K562 (cell line): ENCODE results near the gene ZNF385C. TPM values are rescaled to one million over a fixed set of nuclear protein-coding genes. Genes with fewer than 3 reads are reported as not detected.

Source experiments
- ARID1B ChIP-seq: fragments of 450-650 bp; IDR thresholded peaks from 2 replicates; pipeline ENCODE4 v1.6.1; 2016; ENCODE audit warnings: antibody characterized with exemption, mild to moderate bottlenecking, inconsistent platforms
- BACH1 ChIP-seq: fragments of 200-800 bp; sonication (Bioruptor generic); IDR thresholded peaks from 2 replicates; pipeline ENCODE4 v1.6.1; 2016; ENCODE audit warnings: missing genetic modification characterization, missing compliant biosample characterization
- CREB3 ChIP-seq: fragments of 450-650 bp; conservative IDR thresholded peaks from 2 replicates; pipeline ENCODE4 v1.6.1; 2016; ENCODE audit warnings: missing genetic modification characterization, low read depth, mild to moderate bottlenecking, missing compliant biosample characterization, moderate library complexity
- DNMT1 ChIP-seq: fragments of 450-650 bp; IDR thresholded peaks from 2 replicates; pipeline ENCODE4 v1.6.1; 2016; ENCODE audit warnings: antibody characterized with exemption, mild to moderate bottlenecking
- ELK1 ChIP-seq: sonication (generic); formaldehyde crosslinking; IDR thresholded peaks from 2 replicates; pipeline ENCODE4 v1.8.1; 2022; ENCODE audit warnings: missing genetic modification reagents
- ETS2 ChIP-seq: IDR thresholded peaks from 2 replicates; pipeline ENCODE4 v1.6.1; 2016; ENCODE audit warnings: borderline replicate concordance, missing genetic modification characterization, mild to moderate bottlenecking, moderate library complexity, missing compliant biosample characterization; ENCODE audit not compliant: poor library complexity, severe bottlenecking
- NELFE ChIP-seq: IDR thresholded peaks from 2 replicates; pipeline ENCODE4 v1.6.1; 2011; ENCODE audit warnings: mild to moderate bottlenecking; ENCODE audit not compliant: insufficient read depth, insufficient read length
- PKNOX1 ChIP-seq: fragments of 450-650 bp; IDR thresholded peaks from 2 replicates; pipeline ENCODE4 v1.6.1; 2016
- SRF ChIP-seq, 2 experiments: fragments of 250-450, 450-650 bp in 1 of 2; sonication (Bioruptor Pico) in 1 of 2; sonication (generic) in 1 of 2; formaldehyde crosslinking; IDR thresholded peaks; 2 replicates each; pipeline versions ENCODE4 v1.5.0 to v1.5.1; 2020 to 2022; ENCODE audit warnings: mild to moderate bottlenecking in 1 of 2, missing genetic modification reagents in 1 of 2
- TRIM25 ChIP-seq: fragments of 450-650 bp; IDR thresholded peaks from 2 replicates; pipeline ENCODE4 v1.7.0; 2016; ENCODE audit warnings: borderline replicate concordance
- TSHZ1 ChIP-seq: fragments of 250-450 bp; sonication (Bioruptor Pico); IDR thresholded peaks from 2 replicates; pipeline ENCODE4 v1.4.0; 2020; ENCODE audit warnings: mild to moderate bottlenecking, moderate library complexity
- ZBTB33 ChIP-seq: sonication (generic); formaldehyde crosslinking; IDR thresholded peaks from 2 replicates; pipeline ENCODE4 v1.8.1; 2023; ENCODE audit warnings: mild to moderate bottlenecking, missing genetic modification reagents
- ZNF165 ChIP-seq: fragments of 250-450 bp; sonication (Bioruptor Pico); IDR thresholded peaks from 2 replicates; pipeline ENCODE4 v1.4.0; 2020; ENCODE audit warnings: borderline replicate concordance
- ZNF57 ChIP-seq: fragments of 450-650 bp; formaldehyde crosslinking; IDR thresholded peaks from 2 replicates; pipeline ENCODE4 v1.4.0; 2020; ENCODE audit warnings: mild to moderate bottlenecking, moderate library complexity
- polyA plus RNA-seq, 8 experiments: library from polyadenylated mRNA; depleted of rRNA in 4 of 8; stranded (reverse) in 5 of 8; unstranded in 3 of 8; fragments of >200 nt; fragmentation: Nextera tagmentation in 2 of 8; fragmentation: Illumina TruSeq in 1 of 8; extraction: Ambion mirVana in 2 of 8; extraction: Trizol in 1 of 8; gene quantifications; 2 replicates each; pipeline versions ENCODE4 v1.2.1 to v1.2.3, GENCODE V29; 2011 to 2014; ENCODE audit warnings: inconsistent platforms in 1 of 8, missing spikeins in 1 of 8
- total RNA-seq, 7 experiments: library from RNA; depleted of rRNA in 6 of 7; stranded (reverse); fragments of >200 nt in 6 of 7; fragmentation: Illumina TruSeq in 2 of 7; extraction: Trizol in 2 of 7; gene quantifications; 2 replicates each; pipeline versions ENCODE4 v1.2.1 to v1.2.3, GENCODE V29; 2011 to 2021; ENCODE audit warnings: low replicate concordance in 1 of 7

Gene ZNF385C
- total and polyA plus RNA-seq, 9 of the 15 experiments (the other 6 are each of a cell fraction or from before 2014, with no cell fraction given), result 0.03 to 0.35 (median 0.18) TPM; not detected in 1

GRCh38 chr17:42023524-42024349 is 74.5 kb downstream of the ZNF385C start (continued):
- TF ChIP-seq CREB3 (no peak), ZNF165 (CRISPR knock-in tag) (peak; percentile 44; the same call in 1 of the 2 replicates), BACH1 (tag) (no peak; the same call in 1 of the 2 replicates), PKNOX1 (peak; percentile 44; the same call in 1 of the 2 replicates), ZBTB33 (CRISPR knock-in tag) (no peak), TRIM25 (no peak), TSHZ1 (CRISPR knock-in tag) (peak; percentile 5; the same call in 1 of the 2 replicates), SRF (CRISPR knock-in tag; IDR thresholded peaks at IDR 0.05) (peak in 1 of 2 experiments; percentile 65; a peak in 1 of 4 replicates), DNMT1 (no peak), ZNF57 (CRISPR knock-in tag) (no peak), ELK1 (CRISPR knock-in tag) (no peak), ARID1B (peak; percentile 61; the same call in 1 of the 2 replicates), ETS2 (tag) (no peak), NELFE (no peak)
